OCI-LY1 (cell line): Measurements from ENCODE around the gene ARHGAP9.

Experiments
- EZH2 ChIP-seq: fragments of 200-600 bp; sonication (generic), shearing (Covaris generic); IDR thresholded peaks from 2 replicates; pipeline ENCODE4 v1.8.0; 2017; ENCODE audit warnings: borderline replicate concordance, mixed run types, mild to moderate bottlenecking, antibody characterized with exemption, low read length, moderate library complexity, mixed read lengths
- TF ChIP-seq, protein P1 (sequence below): fragments of 200-600 bp; sonication (generic), shearing (Covaris generic); IDR thresholded peaks from 2 replicates; pipeline ENCODE4 v1.5.1; 2017; ENCODE audit warnings: mild to moderate bottlenecking, antibody characterized with exemption, low read length, moderate library complexity, mixed read lengths

DNA sequence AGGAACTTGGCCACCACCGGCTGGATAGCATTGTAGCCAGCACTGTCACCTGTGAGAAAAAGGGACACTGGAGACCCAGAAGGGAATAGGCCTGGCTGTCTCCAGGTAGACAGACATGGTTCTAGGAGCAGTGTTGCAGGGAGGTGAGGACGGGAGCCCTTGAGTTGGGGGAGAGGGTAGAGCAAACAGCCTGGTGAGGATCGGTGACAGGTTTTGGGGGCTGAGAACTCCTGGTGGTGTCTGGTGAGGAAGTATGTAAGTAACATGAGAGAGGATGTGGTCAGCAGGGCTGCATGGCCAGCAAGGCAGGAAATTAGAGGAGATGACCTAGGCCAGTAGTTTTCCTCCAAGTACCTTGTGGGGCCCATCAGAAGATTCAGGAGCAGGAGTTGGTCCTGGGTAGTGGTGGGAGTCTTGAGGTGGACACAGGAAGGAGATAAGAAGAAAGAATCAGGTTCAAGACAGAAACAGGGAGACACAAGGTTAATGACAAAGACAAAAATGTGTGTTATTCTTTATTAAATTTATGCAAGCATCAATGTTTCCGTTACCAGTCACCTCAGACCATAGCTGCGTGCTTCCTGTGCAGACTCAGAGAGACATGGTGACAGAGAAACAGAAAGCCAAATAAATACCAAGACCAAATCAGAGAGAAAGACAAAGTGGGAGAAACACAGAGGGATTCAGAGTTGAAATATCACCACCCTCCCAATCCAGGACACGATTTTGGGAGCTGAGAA lies at the start of gene ARHGAP9:
- TF ChIP-seq, protein P1, sequence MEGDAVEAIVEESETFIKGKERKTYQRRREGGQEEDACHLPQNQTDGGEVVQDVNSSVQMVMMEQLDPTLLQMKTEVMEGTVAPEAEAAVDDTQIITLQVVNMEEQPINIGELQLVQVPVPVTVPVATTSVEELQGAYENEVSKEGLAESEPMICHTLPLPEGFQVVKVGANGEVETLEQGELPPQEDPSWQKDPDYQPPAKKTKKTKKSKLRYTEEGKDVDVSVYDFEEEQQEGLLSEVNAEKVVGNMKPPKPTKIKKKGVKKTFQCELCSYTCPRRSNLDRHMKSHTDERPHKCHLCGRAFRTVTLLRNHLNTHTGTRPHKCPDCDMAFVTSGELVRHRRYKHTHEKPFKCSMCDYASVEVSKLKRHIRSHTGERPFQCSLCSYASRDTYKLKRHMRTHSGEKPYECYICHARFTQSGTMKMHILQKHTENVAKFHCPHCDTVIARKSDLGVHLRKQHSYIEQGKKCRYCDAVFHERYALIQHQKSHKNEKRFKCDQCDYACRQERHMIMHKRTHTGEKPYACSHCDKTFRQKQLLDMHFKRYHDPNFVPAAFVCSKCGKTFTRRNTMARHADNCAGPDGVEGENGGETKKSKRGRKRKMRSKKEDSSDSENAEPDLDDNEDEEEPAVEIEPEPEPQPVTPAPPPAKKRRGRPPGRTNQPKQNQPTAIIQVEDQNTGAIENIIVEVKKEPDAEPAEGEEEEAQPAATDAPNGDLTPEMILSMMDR: no peak
- no peak for TF ChIP-seq EZH2
